SK-N-SH (cell line): ENCODE results near the gene RORB. TPM values are rescaled to one million over a fixed set of nuclear protein-coding genes. Genes with fewer than 3 reads are reported as not detected.

Source experiments
- CTCF ChIA-PET: fragments of 300-600, 350-600 bp; formaldehyde crosslinking; extraction: SDS; loops from one replicate; lab custom pipeline; 2021; lab: Yijun Ruan, JAX
- POLR2A ChIA-PET: fragments of 350-600 bp; sonication (Branson Sonifier 250); formaldehyde crosslinking; extraction: SDS; loops from one replicate; lab custom pipeline; 2020; ENCODE audit warnings: antibody characterized with exemption, inconsistent platforms; lab: Yijun Ruan, JAX
- DNase-seq: peaks from one replicate; pipeline ENCODE4 v3.0.0; 2012
- H2AFZ ChIP-seq: fragments of 200-600 bp; sonication (generic); 2 replicates; pipeline ENCODE4 v1.8.1; 2016; ENCODE audit warnings: antibody characterized with exemption, mild to moderate bottlenecking, low read depth
- H3F3A ChIP-seq: fragments of 200-600 bp; sonication (generic); replicated peaks from 2 replicates; pipeline ENCODE3; 2016; ENCODE audit warnings: antibody characterized with exemption, mild to moderate bottlenecking; ENCODE audit not compliant: insufficient read depth
- H3K27ac ChIP-seq, 2 experiments: fragments of 200-500 bp in 1 of 2; fragments of 200-600 bp in 1 of 2; sonication (Bioruptor generic) in 1 of 2; sonication (generic), shearing (Covaris generic) in 1 of 2; 2 replicates each; pipeline versions ENCODE4 v1.5.1 to v1.6.1; 2014 to 2016; ENCODE audit warnings: low read depth in 2 of 2, inconsistent platforms in 1 of 2, low read length in 1 of 2, mild to moderate bottlenecking in 1 of 2, mixed read lengths in 1 of 2
- H3K27me3 ChIP-seq: fragments of 200-600 bp; sonication (generic), shearing (Covaris generic); 2 replicates; pipeline ENCODE4 v1.6.1; 2016; ENCODE audit warnings: mixed run types; ENCODE audit not compliant: insufficient read depth
- H3K36me3 ChIP-seq, 2 experiments: fragments of 200-500 bp in 1 of 2; fragments of 200-600 bp in 1 of 2; sonication (Bioruptor generic) in 1 of 2; sonication (generic) in 1 of 2; replicated peaks in 1 of 2; 2 replicates each; pipeline versions ENCODE3 to v1.5.1; 2014 to 2016; ENCODE audit warnings: low read length in 1 of 2, mild to moderate bottlenecking in 1 of 2; ENCODE audit not compliant: insufficient read depth in 2 of 2, control insufficient read depth in 1 of 2
- H3K4me1 ChIP-seq, 2 experiments: fragments of 200-500 bp in 1 of 2; fragments of 200-600 bp in 1 of 2; sonication (Bioruptor generic) in 1 of 2; sonication (generic), shearing (Covaris generic) in 1 of 2; 2 replicates each; pipeline versions ENCODE4 v1.5.1 to v1.6.1; 2014 to 2016; ENCODE audit warnings: low read depth in 1 of 2, low read length in 1 of 2, mixed run types in 1 of 2; ENCODE audit not compliant: insufficient read depth in 2 of 2, control insufficient read depth in 1 of 2
- H3K4me2 ChIP-seq: fragments of 200-600 bp; sonication (generic), shearing (Covaris generic); 2 replicates; pipeline ENCODE4 v1.6.1; 2017; ENCODE audit warnings: mixed run types
- H3K4me3 ChIP-seq, 2 experiments: fragments of 200-500 bp in 1 of 2; fragments of 200-600 bp in 1 of 2; sonication (Bioruptor generic) in 1 of 2; sonication (generic), shearing (Covaris generic) in 1 of 2; 2 replicates each; pipeline versions ENCODE4 v1.5.1 to v1.8.1; 2014 to 2016; ENCODE audit warnings: low read depth in 2 of 2, inconsistent platforms in 1 of 2, low read length in 1 of 2, mild to moderate bottlenecking in 1 of 2, mixed read lengths in 1 of 2, moderate library complexity in 1 of 2
- H3K79me2 ChIP-seq: fragments of 200-600 bp; sonication (generic); 2 replicates; pipeline ENCODE4 v1.8.1; 2017; ENCODE audit warnings: mild to moderate bottlenecking; ENCODE audit not compliant: insufficient read depth
- H3K9ac ChIP-seq: fragments of 200-600 bp; sonication (generic); 2 replicates; pipeline ENCODE4 v1.6.1; 2017; ENCODE audit warnings: mixed run types
- H3K9me2 ChIP-seq: fragments of 200-600 bp; sonication (generic); 2 replicates; pipeline ENCODE4 v1.6.1; 2017; ENCODE audit warnings: mixed run types
- H3K9me3 ChIP-seq: fragments of 200-600 bp; sonication (generic); 2 replicates; pipeline ENCODE4 v1.6.1; 2017; ENCODE audit warnings: mixed run types, mild to moderate bottlenecking, moderate library complexity
- H4K20me1 ChIP-seq: fragments of 200-600 bp; sonication (generic); 2 replicates; pipeline ENCODE4 v1.6.1; 2017; ENCODE audit warnings: mild to moderate bottlenecking, mixed run types; ENCODE audit not compliant: insufficient read depth
- ELF1 ChIP-seq: IDR thresholded peaks from 2 replicates; pipeline ENCODE4 v1.4.0; 2012
- FOXJ3 ChIP-seq: sonication (generic); formaldehyde crosslinking; IDR thresholded peaks from 2 replicates; pipeline ENCODE4 v1.5.1; 2020; ENCODE audit warnings: mild to moderate bottlenecking, missing genetic modification reagents
- GABPA ChIP-seq: IDR thresholded peaks from 2 replicates; pipeline ENCODE4 v1.4.0; 2012; ENCODE audit warnings: low read depth, mild to moderate bottlenecking
- GATA2 ChIP-seq: sonication (generic); formaldehyde crosslinking; IDR thresholded peaks from 2 replicates; pipeline ENCODE4 v1.5.0; 2020; ENCODE audit warnings: mild to moderate bottlenecking, missing genetic modification reagents
- RAD21 ChIP-seq: IDR thresholded peaks from 2 replicates; pipeline ENCODE4 v1.6.1; 2012; ENCODE audit warnings: mild to moderate bottlenecking, low read length
- YY1 ChIP-seq: IDR thresholded peaks from 2 replicates; pipeline ENCODE4 v1.4.0; 2012; ENCODE audit warnings: low read depth, mild to moderate bottlenecking
- WGBS: methylation state at CpG from one replicate; pipeline ENCODE4 v1.1.6; 2017; ENCODE audit warnings: low lambda C conversion rate; 5-methylcytosine and 5-hydroxymethylcytosine counted together
- polyA plus RNA-seq, 3 experiments: library from polyadenylated mRNA; depleted of rRNA; stranded (reverse); fragments of >200 nt; gene quantifications; 2 replicates each; pipeline ENCODE4 v1.2.3, GENCODE V29; 2012
- TF ChIP-seq, protein P1 (sequence below): IDR thresholded peaks from 2 replicates; pipeline ENCODE4 v1.4.0; 2012; ENCODE audit warnings: low read depth, borderline replicate concordance
- TF ChIP-seq, protein P2 (sequence below): fragments of 200-600 bp; sonication (generic); IDR thresholded peaks from 2 replicates; pipeline ENCODE4 v1.6.1; 2017; ENCODE audit warnings: antibody characterized with exemption, mild to moderate bottlenecking, moderate library complexity

RORB gene
- polyA plus RNA-seq, 1 of the 3 experiments (the other 2 are of a cell fraction): 0.13 TPM

- WGBS: 2% methylated on average over 15 of the region's 19 CpGs
- CTCF ChIA-PET: interaction anchor here (0.6 to 2.5 kb wide), 7 partner anchors 34 to 268 kb away, joined by 3 to 16 read pairs (median 4); no protein-coding TSS in a partner anchor
These were observed 2.0 kb downstream of the RORB start for GRCh38 chr9:74499111-74499601.

GRCh38 chr9:74499770-74500583 lies 2.8 kb downstream of the RORB start:
- Histone ChIP-seq H3K9me2 (no peaks in the 10 kb centered on the region), H3K27me3 (peaks cover 53% of the 10 kb centered on the region), H2AFZ (no peak overlapping the region), H3K36me3 (no peaks in the 10 kb centered on the region), H3K9ac (no peak overlapping the region), H3K4me2 (peak overlapping the region; percentile 60)
- DNase-seq: peak; percentile 28
- CTCF ChIA-PET: interaction anchor here (0.6 to 2.5 kb wide), 10 partner anchors 9 to 267 kb away, joined by 3 to 16 read pairs (median 4); no protein-coding TSS in a partner anchor
- TF ChIP-seq, protein P1, sequence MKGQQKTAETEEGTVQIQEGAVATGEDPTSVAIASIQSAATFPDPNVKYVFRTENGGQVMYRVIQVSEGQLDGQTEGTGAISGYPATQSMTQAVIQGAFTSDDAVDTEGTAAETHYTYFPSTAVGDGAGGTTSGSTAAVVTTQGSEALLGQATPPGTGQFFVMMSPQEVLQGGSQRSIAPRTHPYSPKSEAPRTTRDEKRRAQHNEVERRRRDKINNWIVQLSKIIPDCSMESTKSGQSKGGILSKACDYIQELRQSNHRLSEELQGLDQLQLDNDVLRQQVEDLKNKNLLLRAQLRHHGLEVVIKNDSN: no peak
- TF ChIP-seq RAD21 (peak; percentile 32; the same call in 1 of the 2 replicates), YY1 (no peak), ELF1 (no peak), FOXJ3 (CRISPR knock-in tag) (no peak), GABPA (no peak)
- TF ChIP-seq, all 33 proteins: peak for 1
- Histone ChIP-seq H3K27ac (peak overlapping the region in 1 of 2 experiments; percentile 71; a peak in 1 of 4 replicates), H3K4me3 (peak overlapping the region; percentile 55 to 78; a peak in 2 of 4 replicates), H3K79me2 (no peaks in the 10 kb centered on the region), H3K9me3 (no peaks in the 10 kb centered on the region), H4K20me1 (no peaks in the 10 kb centered on the region), H3F3A (no peaks in the 10 kb centered on the region), H3K4me1 (peaks cover 0 to 4% of the 10 kb centered on the region in 2 experiments; a peak in 2 of 4 replicates)
- WGBS: 13% methylated on average over 19 of the region's 32 CpGs
- POLR2A ChIA-PET: interaction anchor here (1.3 to 2.0 kb wide), 3 partner anchors 33 to 72 kb away, joined by 3 to 9 read pairs (median 4); no protein-coding TSS in a partner anchor

More at GRCh38 chr9:74499111-74499601, 2.0 kb downstream of the RORB start:
- TF ChIP-seq, protein P2, sequence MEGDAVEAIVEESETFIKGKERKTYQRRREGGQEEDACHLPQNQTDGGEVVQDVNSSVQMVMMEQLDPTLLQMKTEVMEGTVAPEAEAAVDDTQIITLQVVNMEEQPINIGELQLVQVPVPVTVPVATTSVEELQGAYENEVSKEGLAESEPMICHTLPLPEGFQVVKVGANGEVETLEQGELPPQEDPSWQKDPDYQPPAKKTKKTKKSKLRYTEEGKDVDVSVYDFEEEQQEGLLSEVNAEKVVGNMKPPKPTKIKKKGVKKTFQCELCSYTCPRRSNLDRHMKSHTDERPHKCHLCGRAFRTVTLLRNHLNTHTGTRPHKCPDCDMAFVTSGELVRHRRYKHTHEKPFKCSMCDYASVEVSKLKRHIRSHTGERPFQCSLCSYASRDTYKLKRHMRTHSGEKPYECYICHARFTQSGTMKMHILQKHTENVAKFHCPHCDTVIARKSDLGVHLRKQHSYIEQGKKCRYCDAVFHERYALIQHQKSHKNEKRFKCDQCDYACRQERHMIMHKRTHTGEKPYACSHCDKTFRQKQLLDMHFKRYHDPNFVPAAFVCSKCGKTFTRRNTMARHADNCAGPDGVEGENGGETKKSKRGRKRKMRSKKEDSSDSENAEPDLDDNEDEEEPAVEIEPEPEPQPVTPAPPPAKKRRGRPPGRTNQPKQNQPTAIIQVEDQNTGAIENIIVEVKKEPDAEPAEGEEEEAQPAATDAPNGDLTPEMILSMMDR: no peak
- TF ChIP-seq GATA2 (CRISPR knock-in tag): peak; percentile 36
- TF ChIP-seq, all 33 proteins: peak for 1
- DNase-seq: peak; percentile 58
- Histone ChIP-seq H3F3A (no peaks in the 10 kb centered on the region), H2AFZ (no peak overlapping the region), H3K9me3 (no peaks in the 10 kb centered on the region), H4K20me1 (no peaks in the 10 kb centered on the region), H3K9me2 (no peaks in the 10 kb centered on the region), H3K9ac (no peak overlapping the region), H3K4me2 (peak overlapping the region; percentile 60; the same call in 1 of the 2 replicates), H3K36me3 (no peaks in the 10 kb centered on the region), H3K79me2 (no peaks in the 10 kb centered on the region), H3K27ac (peak overlapping the region in 1 of 2 experiments; percentile 71; a peak in 1 of 4 replicates), H3K27me3 (peaks cover 53% of the 10 kb centered on the region), H3K4me3 (peak overlapping the region; percentile 55 to 78), H3K4me1 (peaks cover 0 to 4% of the 10 kb centered on the region in 2 experiments; a peak in 2 of 4 replicates)
- POLR2A ChIA-PET: interaction anchor here (2.0 kb wide), 1 partner anchor 70 kb away, joined by 9 read pairs; no protein-coding TSS in a partner anchor
